ENCODE data around the gene CALN1. TPM values are rescaled to one million over a fixed set of nuclear protein-coding genes. Genes with fewer than 3 reads are reported as not detected.

Gene CALN1
- total RNA-seq, 1 donor from 2014 or later, result 0.45 TPM

- ATAC-seq, result no peak
- no peak for DNase-seq (ENCODE audit: low spot score)
These were observed 85.3 kb downstream of the CALN1 start for GRCh38 chr7:72326811-72327210.

DNA sequence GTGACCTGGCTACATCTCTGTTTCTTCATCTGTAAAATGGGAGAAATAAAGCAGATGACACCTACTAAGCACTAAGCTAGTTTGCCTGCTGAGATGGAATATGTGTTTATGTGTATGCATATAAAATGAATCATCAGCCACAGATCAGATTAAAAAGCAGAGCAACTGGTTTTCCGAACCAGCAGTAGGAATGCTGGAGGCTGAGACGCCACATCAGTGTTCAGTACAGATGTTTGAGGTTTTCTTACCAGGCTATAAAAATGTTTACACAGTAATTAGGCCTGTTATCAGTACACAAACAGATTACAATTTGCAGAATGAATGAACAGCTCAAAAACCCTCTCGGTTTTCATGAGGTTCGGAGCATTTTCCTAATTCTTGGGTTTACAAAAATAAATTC is 85.8 kb downstream of the CALN1 start:
- no peak for ATAC-seq
- DNase-seq (ENCODE audit: low spot score), result no peak

GRCh38 chr7:72325561-72325960 is 86.6 kb downstream of the CALN1 start:
- no peak for DNase-seq (ENCODE audit: low spot score)

GRCh38 chr7:72321637-72322036 is 90.5 kb downstream of the CALN1 start:
- DNase-seq (ENCODE audit: low spot score) (no peak), ATAC-seq (no peak)

More at GRCh38 chr7:72325561-72325960, 86.6 kb downstream of the CALN1 start:
- ATAC-seq, result no peak

DNA sequence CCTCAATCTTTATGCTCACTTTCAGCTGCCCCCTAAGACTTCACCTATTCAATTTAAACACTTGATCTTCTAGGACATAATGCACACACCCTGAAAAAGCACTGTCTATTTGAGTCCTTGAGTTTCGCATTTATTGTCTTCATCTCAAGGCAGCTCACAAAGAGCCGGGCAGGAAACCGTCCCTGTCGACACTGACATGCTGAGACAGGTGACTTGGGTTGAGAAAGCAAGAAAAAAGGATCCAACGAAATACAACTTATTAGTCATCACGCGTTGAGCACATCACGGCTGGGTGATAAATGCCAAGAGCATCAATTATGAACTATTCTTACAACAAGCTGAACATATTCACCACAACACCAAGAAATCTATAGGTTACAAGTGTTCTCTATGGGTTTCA is 91.1 kb downstream of the CALN1 start:
- no peak for ATAC-seq

GRCh38 chr7:72317341-72317740 is 94.8 kb downstream of the CALN1 start:
- DNase-seq (ENCODE audit: low spot score) (no peak), ATAC-seq (no peak)

More for the DNA sequence above, 91.1 kb downstream of the CALN1 start:
- DNase-seq (ENCODE audit: low spot score), result no peak

- DNase-seq (ENCODE audit: low spot score) (no peak), ATAC-seq (no peak)
These were observed 96.0 kb downstream of the CALN1 start for GRCh38 chr7:72316148-72316547.

- ATAC-seq (no peak), DNase-seq (ENCODE audit: low spot score) (no peak)
These were observed 98.2 kb downstream of the CALN1 start for GRCh38 chr7:72313906-72314305.

DNA sequence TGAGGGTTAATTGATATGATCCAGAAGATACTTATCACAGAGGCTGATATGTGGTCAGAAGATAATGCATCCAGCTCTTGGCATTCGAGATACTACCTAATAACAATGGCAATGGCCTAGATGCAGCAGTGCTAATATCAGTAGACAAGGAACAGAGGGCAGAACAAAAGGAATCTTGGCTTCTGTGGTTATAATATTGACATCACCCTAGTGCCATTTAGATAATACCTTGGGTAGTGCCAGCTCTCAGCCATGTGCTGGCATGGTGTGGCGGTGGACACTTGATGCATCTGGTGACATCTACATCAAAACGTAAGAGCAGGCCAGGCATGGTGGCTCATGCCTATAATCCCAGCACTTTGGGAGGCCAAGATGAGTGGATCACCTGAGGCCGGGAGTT is 101.8 kb downstream of the CALN1 start:
- no peak for DNase-seq (ENCODE audit: low spot score)
- ATAC-seq, result no peak

- ATAC-seq (no peak), DNase-seq (ENCODE audit: low spot score) (no peak)
These were observed 102.7 kb downstream of the CALN1 start for GRCh38 chr7:72309476-72309875.

- no peak for ATAC-seq
- DNase-seq (ENCODE audit: low spot score), result no peak
These were observed 103.2 kb downstream of the CALN1 start for GRCh38 chr7:72308986-72309385.

DNA sequence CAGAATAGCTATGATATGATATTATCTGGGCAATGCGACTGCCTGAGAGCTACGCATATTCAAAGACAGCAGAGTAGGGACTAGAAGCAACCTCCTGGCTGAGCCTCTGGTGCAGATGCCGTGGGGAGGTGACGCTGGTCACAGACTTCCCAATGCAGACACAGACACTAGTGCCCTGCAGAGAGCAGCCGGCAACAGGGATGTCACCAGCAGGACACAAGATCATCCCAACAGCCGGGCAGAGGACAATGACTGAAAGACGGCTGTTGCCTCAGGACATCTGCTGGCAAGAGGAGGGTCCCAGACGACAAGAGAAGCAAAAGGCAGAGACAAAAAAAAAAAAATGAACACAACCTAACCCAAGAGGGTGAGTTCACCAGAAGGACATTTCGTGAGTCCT is 104.6 kb downstream of the CALN1 start:
- DNase-seq (ENCODE audit: low spot score), result no peak
- no peak for ATAC-seq

- DNase-seq (ENCODE audit: low spot score), result no peak
- no peak for ATAC-seq
These were observed 113.2 kb downstream of the CALN1 start for GRCh38 chr7:72298912-72299311.

GRCh38 chr7:72298091-72298490 is 114.0 kb downstream of the CALN1 start:
- DNase-seq (ENCODE audit: low spot score) (no peak), ATAC-seq (no peak)

- DNase-seq (ENCODE audit: low spot score), result no peak
These were observed 114.5 kb downstream of the CALN1 start for GRCh38 chr7:72297636-72298035.

GRCh38 chr7:72292794-72293193 is 119.3 kb downstream of the CALN1 start:
- no peak for ATAC-seq
- DNase-seq (ENCODE audit: low spot score), result no peak

More at GRCh38 chr7:72297636-72298035, 114.5 kb downstream of the CALN1 start:
- no peak for ATAC-seq

DNA sequence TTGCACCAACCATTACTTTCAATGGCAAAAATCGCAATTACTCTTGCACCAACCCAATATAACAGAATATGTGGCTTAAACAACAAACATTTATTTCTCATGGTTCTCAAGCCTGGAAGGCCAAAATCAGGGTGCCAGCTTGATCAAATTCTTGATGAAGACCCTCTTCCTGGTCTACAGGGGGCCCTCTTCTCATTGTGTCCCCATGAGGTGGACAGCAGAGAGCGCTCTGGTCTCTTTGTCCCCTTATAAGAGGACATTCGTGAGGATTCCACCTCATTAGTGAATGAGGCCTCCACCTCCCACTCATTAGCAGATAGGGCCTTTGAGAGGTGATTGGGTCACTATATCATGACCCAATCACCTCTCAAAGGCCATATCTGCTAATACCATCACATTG is 120.0 kb downstream of the CALN1 start:
- DNase-seq (ENCODE audit: low spot score), result no peak
- no peak for ATAC-seq

DNA sequence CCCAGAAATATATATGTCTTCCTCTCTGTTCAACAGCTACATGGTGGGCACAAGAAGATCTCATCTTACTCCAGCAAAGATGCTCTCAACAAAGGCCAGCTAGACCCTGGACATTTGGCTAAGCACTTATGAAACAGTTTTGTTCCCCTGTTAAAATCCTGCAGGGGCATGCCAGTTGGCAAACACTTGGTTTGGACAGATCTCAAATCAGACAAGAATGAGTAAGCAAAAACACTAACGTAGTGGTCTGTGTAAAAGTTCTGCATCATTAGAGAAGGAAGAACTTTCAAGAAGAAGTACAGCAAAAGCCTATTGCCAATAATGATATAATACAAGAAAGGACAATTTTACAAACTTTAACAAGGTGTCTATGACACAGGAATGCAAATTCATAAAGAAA is 125.6 kb downstream of the CALN1 start:
- DNase-seq (ENCODE audit: low spot score) (no peak), ATAC-seq (no peak)

DNA sequence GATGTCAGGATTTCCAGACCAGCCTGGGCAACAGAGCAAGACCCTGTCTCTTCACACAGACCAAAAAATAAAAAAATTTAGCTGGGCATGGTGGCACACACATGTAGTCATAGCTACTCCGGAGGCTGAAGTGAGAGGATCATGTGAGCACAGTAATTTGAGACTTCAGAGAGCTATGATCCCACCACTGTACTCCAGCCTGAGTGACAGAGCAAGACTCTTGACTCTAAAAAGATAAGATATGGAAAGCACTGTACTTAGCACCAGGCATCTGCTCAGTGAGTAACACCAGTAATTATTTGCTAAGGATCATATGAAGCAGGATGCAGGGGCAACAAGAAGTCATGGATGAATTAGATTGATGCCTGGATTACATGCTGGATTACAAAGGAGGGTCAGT is 128.8 kb downstream of the CALN1 start:
- ATAC-seq (no peak), DNase-seq (ENCODE audit: low spot score) (no peak)

DNA sequence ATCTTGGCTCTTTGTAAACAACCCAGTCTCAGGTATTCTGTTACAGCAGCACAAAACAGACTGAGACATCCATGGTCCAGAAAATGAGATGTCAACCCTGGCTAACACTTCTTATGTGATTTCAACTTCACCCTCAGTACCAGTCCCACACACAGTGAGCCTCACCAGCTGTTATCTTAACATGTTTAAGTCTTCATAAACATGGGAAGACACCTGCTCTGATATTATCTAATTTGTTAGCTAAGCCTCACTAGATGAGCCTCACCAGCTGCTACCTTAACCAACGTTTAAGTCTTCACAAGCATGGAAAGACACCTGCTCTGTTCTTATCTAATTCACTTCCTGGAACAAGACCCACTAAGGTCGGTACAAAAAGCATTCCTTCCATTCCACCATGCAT is 130.8 kb downstream of the CALN1 start:
- no peak for DNase-seq (ENCODE audit: low spot score)
- ATAC-seq, result no peak

DNA sequence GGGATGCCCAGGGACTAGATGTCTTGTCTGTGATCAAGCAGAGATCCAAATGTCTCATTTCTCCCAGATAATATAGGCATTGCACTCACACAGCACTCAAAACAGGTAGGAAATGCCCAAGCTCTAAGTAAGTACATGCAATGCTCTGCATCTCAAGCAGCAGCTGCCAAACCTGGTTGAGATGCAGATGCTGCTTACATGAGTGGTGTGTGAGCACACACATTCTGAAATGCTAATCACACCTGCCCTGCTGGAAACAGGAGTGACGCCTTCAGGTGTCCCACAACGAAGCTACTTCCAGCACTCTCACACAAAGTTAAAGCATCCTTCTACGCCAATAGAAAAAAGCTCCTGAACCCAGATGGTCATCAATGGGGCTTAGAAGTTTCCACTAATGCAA is 132.9 kb downstream of the CALN1 start:
- DNase-seq (ENCODE audit: low spot score), result no peak
- ATAC-seq, result no peak

DNA sequence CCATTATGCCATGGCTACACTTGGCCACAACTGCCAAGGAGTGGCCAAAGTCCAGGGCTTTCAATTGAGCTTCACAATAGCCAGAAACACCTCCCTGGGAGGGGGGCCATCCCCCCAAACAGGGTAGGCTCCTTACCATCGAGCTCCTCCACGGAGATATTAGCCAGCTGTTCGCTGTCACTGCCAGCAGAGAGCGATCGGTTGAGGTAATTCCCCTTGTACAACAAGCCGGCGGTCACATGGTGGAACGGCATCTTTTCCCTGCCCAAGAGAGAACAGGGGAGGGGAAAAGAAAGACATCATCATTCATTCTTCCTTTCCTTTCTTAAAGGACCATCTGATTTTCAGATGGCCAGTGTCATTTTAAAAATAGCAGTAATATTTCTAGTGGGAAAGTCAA is 133.6 kb downstream of the CALN1 start:
- DNase-seq (ENCODE audit: low spot score) (no peak), ATAC-seq (no peak)

DNA sequence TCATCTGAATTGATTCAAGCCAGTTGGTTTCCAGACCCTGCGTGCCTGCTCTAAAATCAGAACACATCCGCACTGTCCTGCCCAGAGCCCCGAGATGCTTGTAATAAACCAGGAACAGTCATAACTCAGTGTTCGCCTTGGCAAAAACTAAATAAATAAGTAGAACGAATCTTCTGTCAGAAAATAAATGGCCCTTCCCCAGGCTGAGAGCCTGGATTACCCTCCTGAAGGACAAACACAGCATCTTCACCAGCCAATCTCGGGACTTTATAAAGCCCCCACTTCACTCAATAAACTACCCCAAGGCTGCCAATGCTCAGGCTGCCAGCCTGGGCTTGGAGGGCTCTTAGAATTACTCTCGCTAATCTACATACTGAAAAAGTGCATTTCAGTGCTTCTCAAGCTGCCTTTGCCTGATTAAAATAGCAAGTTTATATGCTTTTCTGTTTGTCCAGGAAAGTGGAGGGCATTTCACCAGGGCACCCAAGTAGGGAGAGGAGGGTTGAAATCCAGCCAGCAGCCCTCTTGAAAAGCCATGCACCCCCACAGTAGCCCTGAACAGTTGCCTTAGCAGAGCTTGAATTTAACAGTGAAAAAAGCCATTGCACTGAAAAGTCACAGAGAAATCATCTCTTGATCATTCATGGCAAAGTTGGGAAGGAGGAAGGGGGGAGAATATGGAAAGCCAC is 136.6 kb downstream of the CALN1 start:
- ATAC-seq, result no peak
- no peak for DNase-seq (ENCODE audit: low spot score)
